ENCODE results near the gene INF2. TPM values are rescaled to one million over a fixed set of nuclear protein-coding genes. Genes with fewer than 3 reads are reported as not detected.

Gene INF2
- total RNA-seq, 1 experiment from 2014 or later: 58.3 TPM

DNA sequence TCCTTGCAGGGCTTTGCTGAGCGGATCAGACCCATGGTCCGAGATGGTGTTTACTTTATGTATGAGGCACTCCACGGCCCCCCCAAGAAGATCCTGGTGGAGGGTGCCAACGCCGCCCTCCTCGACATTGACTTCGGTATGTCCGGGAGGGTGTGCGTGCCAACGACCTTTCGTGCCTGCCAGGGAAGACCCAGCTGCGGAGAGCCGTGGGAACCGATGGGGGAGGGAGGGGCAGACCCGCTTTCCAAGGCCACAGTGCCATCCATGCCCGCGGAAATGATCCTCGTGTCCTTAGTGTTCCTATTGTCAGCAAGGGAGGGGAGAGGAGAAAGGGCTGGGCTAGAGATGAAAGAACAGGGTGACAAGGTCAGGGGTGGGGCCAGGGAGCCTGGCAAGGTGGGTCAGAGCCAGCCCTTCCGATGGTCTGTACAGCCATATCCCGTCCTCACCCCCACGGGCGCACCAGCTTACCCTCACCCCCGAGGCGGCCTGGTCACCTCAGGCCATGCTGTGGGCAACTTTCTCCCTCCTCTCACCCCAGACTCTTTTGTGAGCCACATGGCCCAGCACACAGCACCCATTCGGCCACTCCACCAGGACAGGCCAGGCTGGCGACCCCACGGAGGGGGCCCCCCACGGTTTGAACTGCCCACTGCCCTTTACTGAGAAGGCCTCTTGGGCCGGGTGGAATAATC lies 51.8 kb downstream of the INF2 start:
- Histone ChIP-seq H2AK5ac (ENCODE audit: insufficient read length, low read length) (no peak overlapping the region), H3K18ac (ENCODE audit: insufficient read length, low read depth, low read length) (no peak overlapping the region), H2AFZ (ENCODE audit: low read length) (no peak overlapping the region), H3T11ph (ENCODE audit: low read length) (no peak overlapping the region), H2BK15ac (ENCODE audit: low read depth, low read length) (no peak overlapping the region), H3K23ac (ENCODE audit: insufficient read length, low read depth, low read length) (no peak overlapping the region), H2BK20ac (ENCODE audit: low read depth, low read length, poor library complexity, severe bottlenecking) (no peak overlapping the region), H4K20me1 (ENCODE audit: control insufficient read depth, insufficient read depth, insufficient read length) (no peaks in the 10 kb centered on the region), H3K4me1 (ENCODE audit: insufficient read depth, low read length) (no peaks in the 10 kb centered on the region), H3K79me2 (ENCODE audit: insufficient read depth, low read length) (no peaks in the 10 kb centered on the region), H3K27ac (ENCODE audit: insufficient read length, low read depth, low read length) (no peak overlapping the region), H3K9ac (ENCODE audit: extremely low read depth, insufficient read length, low read length) (no peak overlapping the region), H3K23me2 (ENCODE audit: insufficient read length, low read depth, low read length, poor library complexity, severe bottlenecking) (no peaks in the 10 kb centered on the region), H3K79me1 (ENCODE audit: insufficient read depth, low read depth, low read length, poor library complexity, severe bottlenecking) (no peaks in the 10 kb centered on the region), H3K4me2 (ENCODE audit: insufficient read depth, insufficient read length, low read length) (no peak overlapping the region), H3K4ac (ENCODE audit: low read depth, low read length) (no peak overlapping the region), H3K14ac (ENCODE audit: insufficient read depth, low read length) (no peak overlapping the region), H4K5ac (ENCODE audit: insufficient read length, low read depth, low read length) (no peak overlapping the region), H2BK5ac (ENCODE audit: insufficient read length, low read length) (no peak overlapping the region), H3K56ac (ENCODE audit: insufficient read length, low read depth, low read length) (no peak overlapping the region), H3K27me3 (ENCODE audit: insufficient read depth, low read length) (no peaks in the 10 kb centered on the region), H4K8ac (replicated peaks; ENCODE audit: insufficient read length, low read depth, low read length) (no peak overlapping the region), H4K91ac (ENCODE audit: insufficient read length, low read depth, low read length) (no peak overlapping the region), H2BK120ac (ENCODE audit: low read depth, low read length, poor library complexity, severe bottlenecking) (no peak overlapping the region), H2BK12ac (ENCODE audit: insufficient read length, low read depth, low read length) (no peak overlapping the region), H3K9me3 (ENCODE audit: control insufficient read depth, low read depth, low read length) (no peaks in the 10 kb centered on the region)
- Mint-ChIP-seq H3K4me1 (no peaks in the 10 kb centered on the region), H3K27me3 (ENCODE audit: low read depth) (peaks cover 14% of the 10 kb centered on the region), H3K4me3 (no peak overlapping the region), H3K9me3 (no peaks in the 10 kb centered on the region), H3K36me3 (ENCODE audit: insufficient read depth in 1 of 3, low read depth in 3 of 3) (peaks cover 3 to 22% (median 4%) of the 10 kb centered on the region in 3 experiments; a peak in 6 of 7 replicates), H3K27ac (peak overlapping the region in 1 of 3 experiments; percentile 74; a peak in 2 of 7 replicates)
- no CpG with 5 or more reads among the region's 29 CpGs for WGBS (ENCODE audit: extremely low coverage, insufficient read length, low lambda C conversion rate)
- TF ChIP-seq, protein P1, sequence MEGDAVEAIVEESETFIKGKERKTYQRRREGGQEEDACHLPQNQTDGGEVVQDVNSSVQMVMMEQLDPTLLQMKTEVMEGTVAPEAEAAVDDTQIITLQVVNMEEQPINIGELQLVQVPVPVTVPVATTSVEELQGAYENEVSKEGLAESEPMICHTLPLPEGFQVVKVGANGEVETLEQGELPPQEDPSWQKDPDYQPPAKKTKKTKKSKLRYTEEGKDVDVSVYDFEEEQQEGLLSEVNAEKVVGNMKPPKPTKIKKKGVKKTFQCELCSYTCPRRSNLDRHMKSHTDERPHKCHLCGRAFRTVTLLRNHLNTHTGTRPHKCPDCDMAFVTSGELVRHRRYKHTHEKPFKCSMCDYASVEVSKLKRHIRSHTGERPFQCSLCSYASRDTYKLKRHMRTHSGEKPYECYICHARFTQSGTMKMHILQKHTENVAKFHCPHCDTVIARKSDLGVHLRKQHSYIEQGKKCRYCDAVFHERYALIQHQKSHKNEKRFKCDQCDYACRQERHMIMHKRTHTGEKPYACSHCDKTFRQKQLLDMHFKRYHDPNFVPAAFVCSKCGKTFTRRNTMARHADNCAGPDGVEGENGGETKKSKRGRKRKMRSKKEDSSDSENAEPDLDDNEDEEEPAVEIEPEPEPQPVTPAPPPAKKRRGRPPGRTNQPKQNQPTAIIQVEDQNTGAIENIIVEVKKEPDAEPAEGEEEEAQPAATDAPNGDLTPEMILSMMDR (conservative IDR thresholded peaks at IDR 0.05): no peak
- no peak for DNase-seq

Measured in H9 (cell line).